Suprapubic skin (tissue), 3 donors: ENCODE results near the gene ZFHX3.

Experiments used
- POLR2AphosphoS5 ChIP-seq, 3 donors: sonication (generic); formaldehyde crosslinking; IDR thresholded peaks; one replicate each; pipeline ENCODE4 v1.6.1; 2017; ENCODE audit warnings: antibody characterized with exemption in 3 of 3
- TF ChIP-seq, protein P1 (sequence below), 2 donors: fragments of 200-600 bp in 1 of 2; fragments of 450-650 bp in 1 of 2; sonication (generic) in 1 of 2; IDR thresholded peaks; one replicate each; pipeline ENCODE4 v1.5.1; 2016 to 2019; ENCODE audit warnings: antibody characterized with exemption in 2 of 2, mild to moderate bottlenecking in 1 of 2, moderate library complexity in 1 of 2

DNA sequence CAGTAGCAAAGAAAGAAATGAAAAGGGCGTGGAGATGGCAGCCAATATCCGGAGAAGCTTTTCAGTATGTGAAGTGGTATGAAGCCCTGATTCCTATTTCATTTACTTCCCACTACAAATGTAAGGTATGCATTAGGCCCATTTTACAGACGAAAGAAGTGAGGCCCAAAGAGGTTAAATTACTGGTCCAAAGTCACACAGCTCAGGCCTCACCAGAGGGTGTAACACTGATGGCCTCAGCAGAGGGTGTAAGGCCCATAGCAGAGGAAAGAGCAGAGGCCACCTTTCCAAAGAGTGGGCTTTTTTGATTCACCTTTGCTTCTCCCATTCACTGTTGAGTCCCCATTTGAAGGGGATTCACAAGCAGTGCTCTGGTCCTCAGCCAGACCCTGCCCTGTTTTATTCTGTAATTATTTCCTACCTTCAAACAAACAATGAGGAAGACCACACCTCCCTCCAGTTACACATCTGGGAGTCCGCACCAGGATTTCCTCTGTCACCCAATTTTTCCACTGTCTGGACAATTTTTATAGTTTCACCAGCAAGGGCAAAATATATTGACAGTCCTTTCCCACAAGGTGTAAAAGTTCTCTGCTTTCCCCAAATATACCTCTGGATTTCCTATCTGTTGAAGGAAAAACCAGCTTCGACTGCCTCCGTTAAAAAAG lies 7.1 kb downstream of the ZFHX3 start:
- TF ChIP-seq, protein P1, sequence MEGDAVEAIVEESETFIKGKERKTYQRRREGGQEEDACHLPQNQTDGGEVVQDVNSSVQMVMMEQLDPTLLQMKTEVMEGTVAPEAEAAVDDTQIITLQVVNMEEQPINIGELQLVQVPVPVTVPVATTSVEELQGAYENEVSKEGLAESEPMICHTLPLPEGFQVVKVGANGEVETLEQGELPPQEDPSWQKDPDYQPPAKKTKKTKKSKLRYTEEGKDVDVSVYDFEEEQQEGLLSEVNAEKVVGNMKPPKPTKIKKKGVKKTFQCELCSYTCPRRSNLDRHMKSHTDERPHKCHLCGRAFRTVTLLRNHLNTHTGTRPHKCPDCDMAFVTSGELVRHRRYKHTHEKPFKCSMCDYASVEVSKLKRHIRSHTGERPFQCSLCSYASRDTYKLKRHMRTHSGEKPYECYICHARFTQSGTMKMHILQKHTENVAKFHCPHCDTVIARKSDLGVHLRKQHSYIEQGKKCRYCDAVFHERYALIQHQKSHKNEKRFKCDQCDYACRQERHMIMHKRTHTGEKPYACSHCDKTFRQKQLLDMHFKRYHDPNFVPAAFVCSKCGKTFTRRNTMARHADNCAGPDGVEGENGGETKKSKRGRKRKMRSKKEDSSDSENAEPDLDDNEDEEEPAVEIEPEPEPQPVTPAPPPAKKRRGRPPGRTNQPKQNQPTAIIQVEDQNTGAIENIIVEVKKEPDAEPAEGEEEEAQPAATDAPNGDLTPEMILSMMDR (IDR thresholded peaks at IDR 0.05), result no peak
- TF ChIP-seq POLR2AphosphoS5 (IDR thresholded peaks at IDR 0.05), result no peak
